Adrenal gland (tissue), 12 donors: ENCODE data around the gene DLG2. TPM values are rescaled to one million over a fixed set of nuclear protein-coding genes. Genes with fewer than 3 reads are reported as not detected.

Experiments
- DNase-seq, 7 donors: peaks; one replicate each; pipeline ENCODE4 v3.0.0-alpha.2; 2019 to 2020
- H3K27ac ChIP-seq, 5 donors: fragments of 200-600 bp; sonication (generic) in 4 of 5; 1 replicate in 3 of 5; 2 replicates in 2 of 5; pipeline versions ENCODE4 v1.5.1 to v1.8.0; 2016 to 2020; ENCODE audit warnings: mild to moderate bottlenecking in 1 of 5
- H3K27me3 ChIP-seq: fragments of 200-600 bp; 2 replicates; pipeline ENCODE4 v1.8.0; 2021
- H3K36me3 ChIP-seq, 2 donors: fragments of 200-600 bp; replicated peaks in 1 of 2; 1 replicate in 1 of 2; 2 replicates in 1 of 2; pipeline versions ENCODE4 v1.5.1 to v1.8.0; 2018 to 2022
- H3K4me1 ChIP-seq, 2 donors: fragments of 200-600 bp; replicated peaks in 1 of 2; 1 replicate in 1 of 2; 2 replicates in 1 of 2; pipeline versions ENCODE4 v1.5.1 to v1.8.0; 2018 to 2021
- H3K4me3 ChIP-seq, 4 donors: fragments of 200-600 bp; sonication (generic) in 3 of 4; one replicate each; pipeline ENCODE4 v1.5.1; 2016 to 2018
- H3K9me3 ChIP-seq, 3 donors: fragments of 200-600 bp; sonication (generic) in 1 of 3; replicated peaks in 1 of 3; 1 replicate in 2 of 3; 2 replicates in 1 of 3; pipeline versions ENCODE4 v1.5.1 to v1.8.0; 2016 to 2021
- CTCF ChIP-seq, 6 experiments: fragments of 450-650 bp in 4 of 6; fragments of 200-600 bp in 2 of 6; sonication (generic) in 1 of 6; IDR thresholded peaks; 1 replicate in 5 of 6; 2 replicates in 1 of 6; pipeline versions ENCODE4 v1.5.1 to v1.8.0; 2016 to 2021; ENCODE audit warnings: antibody characterized with exemption in 6 of 6, mild to moderate bottlenecking in 2 of 6, moderate library complexity in 1 of 6
- POLR2A ChIP-seq, 2 donors: fragments of 450-650 bp; IDR thresholded peaks; one replicate each; pipeline ENCODE4 v1.6.1; 2017; ENCODE audit warnings: antibody characterized with exemption in 2 of 2, mild to moderate bottlenecking in 2 of 2, moderate library complexity in 1 of 2
- WGBS, 4 donors: extraction: QIAGEN DNeasy Blood & Tissue Kit in 2 of 4; methylation state at CpG; one replicate each; pipeline versions ENCODE4 v1.1.5 to v1.1.7; 2013 to 2017; 5-methylcytosine and 5-hydroxymethylcytosine counted together
- intact Hi-C, 2 donors: fragments of 100-400 bp; cut with DNase I; formaldehyde crosslinking; loops; one replicate each; pipeline versions ENCODE4 v1.14.1 to v1.15.0; 2022 to 2023
- polyA plus RNA-seq, 3 donors: library from polyadenylated mRNA; stranded (reverse); fragments of 200-250 nt in 2 of 3; fragments of 350-450 nt in 1 of 3; fragmentation: Illumina TruSeq in 1 of 3; extraction: RNeasy Lipid Tissue Mini Kit (QIAGEN cat#74804) in 1 of 3; gene quantifications; one replicate each; pipeline ENCODE4 v1.2.3, GENCODE V29; 2013 to 2014
- total RNA-seq, 9 donors: library from RNA; depleted of rRNA in 4 of 9; stranded (reverse); fragments of >200 nt in 4 of 9; fragments of 120-200 nt in 1 of 9; fragmentation: NEBNext Ultra II Directional in 1 of 9; extraction: Animal tissue kit (Norgen Biotek cat#: 25700) in 1 of 9; gene quantifications; one replicate each; pipeline versions ENCODE4 v1.1.0 to v1.2.4, GENCODE V29; 2013 to 2023
- donor health status: healthy with polysubstance abuse.
- donor health status: Bipolar disorder and iron deficiency.
- donor health status: DM: yes; HTN: yes; CAD: no.
- donor health status: DM: no; HTN: no; CAD: no.
- donor health status: DM: no; HTN: no; CAD: no.
- donor health status: DM: yes; HTN: yes; CAD: no.

Gene DLG2
- total and polyA plus RNA-seq, 12 donors: 8.3 to 101 (median 37.5) TPM

GRCh38 chr11:85536438-85536837, 90.7 kb downstream of the DLG2 start:
- TF ChIP-seq CTCF (IDR thresholded peaks at IDR 0.05) (no peak), POLR2A (IDR thresholded peaks at IDR 0.05) (no peak)
- Histone ChIP-seq H3K4me3 (no peak overlapping the region), H3K27ac (no peak overlapping the region), H3K36me3 (no peaks in the 10 kb centered on the region), H3K4me1 (no peaks in the 10 kb centered on the region), H3K9me3 (no peaks in the 10 kb centered on the region), H3K27me3 (no peaks in the 10 kb centered on the region)
- intact Hi-C loops: no loop called here
- WGBS, 4 donors: 90 to 95% (median 93%) methylated on average over 13 to 15 of the region's 15 CpGs
- DNase-seq: no peak

- Histone ChIP-seq H3K9me3 (no peaks in the 10 kb centered on the region), H3K36me3 (no peaks in the 10 kb centered on the region), H3K4me1 (no peaks in the 10 kb centered on the region), H3K27me3 (no peaks in the 10 kb centered on the region), H3K27ac (no peak overlapping the region), H3K4me3 (no peak overlapping the region)
- TF ChIP-seq CTCF (IDR thresholded peaks at IDR 0.05) (no peak), POLR2A (IDR thresholded peaks at IDR 0.05) (no peak)
- WGBS, 4 donors: 88 to 96% (median 95%) methylated on average over 3 of the region's 3 CpGs
- intact Hi-C loops: no loop called here
- no peak for DNase-seq
These were observed 92.3 kb downstream of the DLG2 start for GRCh38 chr11:85534806-85535205.

- no peaks in the 10 kb centered on the region for H3K4me1 ChIP-seq
- H3K27ac ChIP-seq: no peak overlapping the region
- TF ChIP-seq CTCF (IDR thresholded peaks at IDR 0.05) (no peak), POLR2A (IDR thresholded peaks at IDR 0.05) (no peak)
- H3K9me3 ChIP-seq: no peaks in the 10 kb centered on the region
- 60 to 80% (median 71%) methylated on average over 5 of the region's 5 CpGs for WGBS, 4 donors
- H3K4me3 ChIP-seq: no peak overlapping the region
- intact Hi-C loops: no loop called here
- no peak for DNase-seq
- no peaks in the 10 kb centered on the region for H3K27me3 ChIP-seq
- no peaks in the 10 kb centered on the region for H3K36me3 ChIP-seq
These were observed 95.8 kb downstream of the DLG2 start for GRCh38 chr11:85531191-85531897.

GRCh38 chr11:85530634-85531033, 96.5 kb downstream of the DLG2 start:
- 59 to 78% (median 70%) methylated on average over 1 of the region's 1 CpG for WGBS, 4 donors
- no peak for DNase-seq
- intact Hi-C loops: no loop called here
- Histone ChIP-seq H3K36me3 (no peaks in the 10 kb centered on the region), H3K27ac (no peak overlapping the region), H3K9me3 (no peaks in the 10 kb centered on the region), H3K4me3 (no peak overlapping the region), H3K4me1 (no peaks in the 10 kb centered on the region), H3K27me3 (no peaks in the 10 kb centered on the region)
- no peak for TF ChIP-seq POLR2A (IDR thresholded peaks at IDR 0.05)
- no peak for TF ChIP-seq CTCF (IDR thresholded peaks at IDR 0.05)
